ENCODE measurements around the gene TRDMT1. TPM values are rescaled to one million over a fixed set of nuclear protein-coding genes. Genes with fewer than 3 reads are reported as not detected.

The TRDMT1 gene
- total and polyA plus RNA-seq, 12 donors, result 1.3 to 10.5 (median 4.9) TPM

GRCh38 chr10:17234431-17234945 is 33.0 kb upstream of the TRDMT1 start:
- Histone ChIP-seq H3K4me3 (no peak overlapping the region), H3K4me1 (replicated peaks in 1 of 2) (peaks cover 0 to 31% of the 10 kb centered on the region in 2 donors), H3K27ac (peak overlapping the region in 1 of 5 donors; percentile 41), H3K27me3 (no peaks in the 10 kb centered on the region), H3K9me3 (replicated peaks in 1 of 3) (no peaks in the 10 kb centered on the region), H3K36me3 (replicated peaks in 1 of 2) (peaks cover 0 to 65% of the 10 kb centered on the region in 2 donors)
- whole genome bisulfite sequencing, 4 donors, result 94 to 97% (median 96%) methylated on average over 5 of the region's 5 CpGs
- no peak for TF ChIP-seq CTCF (IDR thresholded peaks at IDR 0.05)
- no peak for TF ChIP-seq POLR2A (IDR thresholded peaks at IDR 0.05)
- no peak for DNase-seq
- intact Hi-C loops (cut with DNase I), result no loop called here

- intact Hi-C loops (cut with DNase I), result no loop called here
- peaks cover 0 to 31% of the 10 kb centered on the region in 2 donors for H3K4me1 ChIP-seq (replicated peaks in 1 of 2)
- TF ChIP-seq POLR2A (IDR thresholded peaks at IDR 0.05) (no peak), CTCF (IDR thresholded peaks at IDR 0.05) (no peak)
- peaks cover 0 to 65% of the 10 kb centered on the region in 2 donors for H3K36me3 ChIP-seq (replicated peaks in 1 of 2)
- DNase-seq, result no peak
- 79 to 88% (median 80%) methylated on average over 14 of the region's 14 CpGs for WGBS, 4 donors
- peak overlapping the region in 1 of 4 donors; percentile 85 for H3K4me3 ChIP-seq
- H3K9me3 ChIP-seq (replicated peaks in 1 of 3), result no peaks in the 10 kb centered on the region
- H3K27me3 ChIP-seq, result no peaks in the 10 kb centered on the region
- peak overlapping the region in 1 of 5 donors; percentile 46 for H3K27ac ChIP-seq
These were observed 32.0 kb upstream of the TRDMT1 start for GRCh38 chr10:17233286-17233991.

- peak overlapping the region in 1 of 4 donors; percentile 85 for H3K4me3 ChIP-seq
- 43 to 62% (median 53%) methylated on average over 3 of the region's 3 CpGs for WGBS, 4 donors
- peak overlapping the region in 1 of 5 donors; percentile 46 for H3K27ac ChIP-seq
- DNase-seq, result no peak
- no peaks in the 10 kb centered on the region for H3K27me3 ChIP-seq
- H3K9me3 ChIP-seq (replicated peaks in 1 of 3), result no peaks in the 10 kb centered on the region
- H3K36me3 ChIP-seq (replicated peaks in 1 of 2), result peaks cover 0 to 60% of the 10 kb centered on the region in 2 donors
- H3K4me1 ChIP-seq (replicated peaks in 1 of 2), result peaks cover 5 to 34% of the 10 kb centered on the region in 2 donors
- TF ChIP-seq CTCF (IDR thresholded peaks at IDR 0.05) (no peak), POLR2A (IDR thresholded peaks at IDR 0.05) (no peak)
- intact Hi-C loops (cut with DNase I), result no loop called here
These were observed 30.9 kb upstream of the TRDMT1 start for GRCh38 chr10:17232276-17232960.

GRCh38 chr10:17231788-17232187 is 30.3 kb upstream of the TRDMT1 start:
- 78 to 91% (median 78%) methylated on average over 1 of the region's 1 CpG for WGBS, 4 donors
- TF ChIP-seq CTCF (IDR thresholded peaks at IDR 0.05), result no peak
- no peak for TF ChIP-seq POLR2A (IDR thresholded peaks at IDR 0.05)
- Histone ChIP-seq H3K36me3 (replicated peaks in 1 of 2) (peaks cover 0 to 54% of the 10 kb centered on the region in 2 donors), H3K9me3 (replicated peaks in 1 of 3) (no peaks in the 10 kb centered on the region), H3K27me3 (no peaks in the 10 kb centered on the region), H3K27ac (peak overlapping the region in 1 of 5 donors; percentile 32), H3K4me3 (peak overlapping the region in 1 of 4 donors; percentile 85), H3K4me1 (replicated peaks in 1 of 2) (peaks cover 7 to 39% of the 10 kb centered on the region in 2 donors)
- intact Hi-C loops (cut with DNase I), result no loop called here
- DNase-seq, result no peak

Data from adrenal gland (tissue), 12 donors.